BLaER1 treated with 17β-estradiol and CSF1 and Interleukin-3, amounts not matched to agents 10 nM and 100 nM (cell line): Measurements from ENCODE around the gene HLA-DQA2.
"Not testable (repeated sequence)": the region's sequence is repeated elsewhere in the genome, so short reads cannot be mapped to it uniquely, and the experiment has no call there.

ENCODE experiments used
- H3K27ac ChIP-seq, 11 experiments: shearing (Covaris generic); formaldehyde crosslinking; 2 replicates each; pipeline ENCODE4 v1.8.1; 2022
- H3K27me3 ChIP-seq, 11 experiments: shearing (Covaris generic); formaldehyde crosslinking; 2 replicates each; pipeline ENCODE4 v1.8.1; 2022
- H3K36me3 ChIP-seq, 11 experiments: shearing (Covaris generic); formaldehyde crosslinking; 2 replicates each; pipeline ENCODE4 v1.8.1; 2022
- H3K4me1 ChIP-seq, 10 experiments: shearing (Covaris generic); formaldehyde crosslinking; 2 replicates each; pipeline ENCODE4 v1.8.1; 2022
- H3K4me2 ChIP-seq, 11 experiments: shearing (Covaris generic); formaldehyde crosslinking; 2 replicates each; pipeline ENCODE4 v1.8.1; 2022
- H3K4me3 ChIP-seq, 10 experiments: shearing (Covaris generic); formaldehyde crosslinking; 2 replicates each; pipeline ENCODE4 v1.8.1; 2022
- H3K9ac ChIP-seq, 11 experiments: shearing (Covaris generic); formaldehyde crosslinking; 2 replicates each; pipeline ENCODE4 v1.8.1; 2022
- H3K9me3 ChIP-seq, 11 experiments: shearing (Covaris generic); formaldehyde crosslinking; replicated peaks in 1 of 11; 2 replicates each; pipeline ENCODE4 v1.8.1; 2022
- H4K20me1 ChIP-seq, 11 experiments: shearing (Covaris generic); formaldehyde crosslinking; 2 replicates each; pipeline ENCODE4 v1.8.1; 2022
- Cebpa-rat ChIP-seq, 11 experiments: shearing (Covaris generic); IDR thresholded peaks; 2 replicates each; pipeline ENCODE4 v1.8.1; 2022

The HLA-DQA2 gene

GRCh38 chr6:32764048-32764447 is 22.9 kb downstream of the HLA-DQA2 start:
- Histone ChIP-seq H3K9ac (no peak overlapping the region), H3K4me2 (no peak overlapping the region), H3K4me3 (no peak overlapping the region), H3K36me3 (no peaks in the 10 kb centered on the region), H4K20me1 (no peaks in the 10 kb centered on the region), H3K4me1 (no peaks in the 10 kb centered on the region), H3K27me3 (peaks cover 0 to 4% (median 0%) of the 10 kb centered on the region in 11 experiments; a peak in 1 of 22 replicates), H3K27ac (no peak overlapping the region), H3K9me3 (no peaks in the 10 kb centered on the region)
- TF ChIP-seq Cebpa-rat (IDR thresholded peaks at IDR 0.05) = no peak

- Histone ChIP-seq H3K9me3 (no peaks in the 10 kb centered on the region), H4K20me1 (no peaks in the 10 kb centered on the region), H3K27me3 (peaks cover 0 to 4% (median 0%) of the 10 kb centered on the region in 11 experiments; a peak in 1 of 22 replicates), H3K27ac (no peak overlapping the region), H3K36me3 (no peaks in the 10 kb centered on the region), H3K4me1 (no peaks in the 10 kb centered on the region; a peak in 1 of 20 replicates), H3K9ac (no peak overlapping the region), H3K4me3 (no peak overlapping the region), H3K4me2 (no peak overlapping the region)
- TF ChIP-seq Cebpa-rat (IDR thresholded peaks at IDR 0.05) = no peak
Observed at GRCh38 chr6:32772656-32773055, 31.5 kb downstream of the HLA-DQA2 start.

- no peaks in the 10 kb centered on the region; a peak in 1 of 20 replicates for H3K4me1 ChIP-seq
- no peak for TF ChIP-seq Cebpa-rat (IDR thresholded peaks at IDR 0.05)
- H3K36me3 ChIP-seq = no peaks in the 10 kb centered on the region
- H3K9ac ChIP-seq = no peak overlapping the region
- H3K9me3 ChIP-seq = no peaks in the 10 kb centered on the region
- H3K27ac ChIP-seq = no peak overlapping the region
- no peak overlapping the region for H3K4me3 ChIP-seq
- H4K20me1 ChIP-seq = no peaks in the 10 kb centered on the region
- H3K4me2 ChIP-seq = no peak overlapping the region
- no peaks in the 10 kb centered on the region for H3K27me3 ChIP-seq
Observed at GRCh38 chr6:32774426-32774825, 33.2 kb downstream of the HLA-DQA2 start.

- Histone ChIP-seq H3K9me3 (no peaks in the 10 kb centered on the region), H3K4me1 (peaks cover 0 to under 1% (median 0%) of the 10 kb centered on the region in 10 experiments; a peak in 1 of 20 replicates), H3K27ac (no peak overlapping the region), H3K4me2 (no peak overlapping the region), H3K9ac (no peak overlapping the region), H4K20me1 (no peaks in the 10 kb centered on the region), H3K4me3 (no peak overlapping the region), H3K27me3 (no peaks in the 10 kb centered on the region), H3K36me3 (no peaks in the 10 kb centered on the region)
- no peak for TF ChIP-seq Cebpa-rat (IDR thresholded peaks at IDR 0.05)
Observed at GRCh38 chr6:32775071-32775470, 33.9 kb downstream of the HLA-DQA2 start.

- Histone ChIP-seq H3K9me3 (peaks cover 0 to 14% (median 0%) of the 10 kb centered on the region in 11 experiments; a peak in 8 of 22 replicates), H3K4me2 (no peak overlapping the region), H3K4me3 (no peak overlapping the region), H3K9ac (no peak overlapping the region), H3K36me3 (no peaks in the 10 kb centered on the region), H3K27me3 (no peaks in the 10 kb centered on the region), H3K4me1 (peaks cover 0 to 10% (median 0%) of the 10 kb centered on the region in 10 experiments; a peak in 2 of 20 replicates), H3K27ac (no peak overlapping the region), H4K20me1 (no peaks in the 10 kb centered on the region)
- no peak for TF ChIP-seq Cebpa-rat (IDR thresholded peaks at IDR 0.05)
Observed at GRCh38 chr6:32779036-32779435, 37.8 kb downstream of the HLA-DQA2 start.

GRCh38 chr6:32782923-32783322 is 41.7 kb downstream of the HLA-DQA2 start:
- peaks cover 0 to 14% (median 0%) of the 10 kb centered on the region in 11 experiments; a peak in 8 of 22 replicates for H3K9me3 ChIP-seq
- not testable (repeated sequence) for H3K27ac ChIP-seq, H4K20me1 ChIP-seq, H3K4me3 ChIP-seq, H3K9ac ChIP-seq, H3K36me3 ChIP-seq, H3K4me2 ChIP-seq, H3K27me3 ChIP-seq
- H3K4me1 ChIP-seq = peaks cover 0 to 43% (median 12%) of the 10 kb centered on the region in 10 experiments; a peak in 13 of 20 replicates

- Histone ChIP-seq H3K36me3 (no peaks in the 10 kb centered on the region), H3K27ac (peak overlapping the region in 4 of 11 experiments; percentile 23 to 32 (median 26); a peak in 8 of 22 replicates), H3K4me2 (peak overlapping the region in 8 of 11 experiments; percentile 15 to 66 (median 43); a peak in 15 of 22 replicates), H3K9ac (peak overlapping the region in 4 of 11 experiments; percentile 8 to 34 (median 19); a peak in 3 of 22 replicates), H3K9me3 (peaks cover 0 to 14% (median 0%) of the 10 kb centered on the region in 11 experiments; a peak in 8 of 22 replicates), H3K27me3 (no peaks in the 10 kb centered on the region), H3K4me1 (peaks cover 0 to 35% (median 12%) of the 10 kb centered on the region in 10 experiments; a peak in 13 of 20 replicates), H4K20me1 (no peaks in the 10 kb centered on the region), H3K4me3 (no peak overlapping the region)
- peak in 9 of 11 experiments; percentile 9 to 79 (median 70); a peak in 9 of 22 replicates for TF ChIP-seq Cebpa-rat (IDR thresholded peaks at IDR 0.05)
Observed at GRCh38 chr6:32785781-32786533, 44.8 kb downstream of the HLA-DQA2 start.

- Histone ChIP-seq H3K4me3 (no peak overlapping the region), H3K36me3 (no peaks in the 10 kb centered on the region), H3K4me1 (peaks cover 30 to 55% (median 40%) of the 10 kb centered on the region in 10 experiments), H4K20me1 (no peaks in the 10 kb centered on the region), H3K27me3 (no peaks in the 10 kb centered on the region), H3K4me2 (no peak overlapping the region), H3K9me3 (no peaks in the 10 kb centered on the region), H3K27ac (no peak overlapping the region), H3K9ac (no peak overlapping the region)
- TF ChIP-seq Cebpa-rat (IDR thresholded peaks at IDR 0.05) = no peak
Observed at GRCh38 chr6:32790306-32790705, 49.1 kb downstream of the HLA-DQA2 start.

- H3K27me3 ChIP-seq = no peaks in the 10 kb centered on the region
- H3K9me3 ChIP-seq = peaks cover 0 to under 1% (median 0%) of the 10 kb centered on the region in 11 experiments; a peak in 2 of 22 replicates
- no peak overlapping the region for H3K4me3 ChIP-seq
- no peaks in the 10 kb centered on the region for H3K36me3 ChIP-seq
- H3K4me1 ChIP-seq = peaks cover 49 to 61% (median 55%) of the 10 kb centered on the region in 10 experiments
- H4K20me1 ChIP-seq = no peaks in the 10 kb centered on the region
- no peak overlapping the region; a peak in 1 of 22 replicates for H3K27ac ChIP-seq
- no peak overlapping the region for H3K9ac ChIP-seq
- no peak for TF ChIP-seq Cebpa-rat (IDR thresholded peaks at IDR 0.05)
- peak overlapping the region in 9 of 11 experiments; percentile 25 to 97 (median 82); a peak in 17 of 22 replicates for H3K4me2 ChIP-seq
Observed at GRCh38 chr6:32792901-32793435, 51.8 kb downstream of the HLA-DQA2 start.
